HG02840 (cell line): ENCODE measurements around the gene WASHC2C.
"Not testable (repeated sequence)": the region's sequence is repeated elsewhere in the genome, so short reads cannot be mapped to it uniquely, and the experiment has no call there.

Experiments used
- ATAC-seq: cut with Tn5 transposase; IDR thresholded peaks from one replicate; pipeline ENCODE4 v1.9.1; 2021; ENCODE audit warnings: mild to moderate bottlenecking, moderate library complexity, moderate number of reproducible peaks; ENCODE audit not compliant: unreplicated experiment, low FRiP score

The WASHC2C gene

GRCh38 chr10:45757661-45758396, 30.8 kb downstream of the WASHC2C start:
- not testable (repeated sequence) for ATAC-seq

GRCh38 chr10:45761622-45762021, 34.6 kb downstream of the WASHC2C start:
- not testable (repeated sequence) for ATAC-seq

- not testable (repeated sequence) for ATAC-seq
Measured at GRCh38 chr10:45763037-45763436, 36.0 kb downstream of the WASHC2C start.

- ATAC-seq = not testable (repeated sequence)
Measured at GRCh38 chr10:45768334-45768733, 41.3 kb downstream of the WASHC2C start.

GRCh38 chr10:45771757-45772461, 44.8 kb downstream of the WASHC2C start:
- ATAC-seq = not testable (repeated sequence)

GRCh38 chr10:45786217-45786616, 59.2 kb downstream of the WASHC2C start:
- ATAC-seq = not testable (repeated sequence)

- not testable (repeated sequence) for ATAC-seq
Measured at GRCh38 chr10:45787212-45787741, 60.2 kb downstream of the WASHC2C start.

GRCh38 chr10:45789991-45790390, 62.9 kb downstream of the WASHC2C start:
- ATAC-seq = not testable (repeated sequence)

GRCh38 chr10:45790694-45791426, 63.8 kb downstream of the WASHC2C start:
- not testable (repeated sequence) for ATAC-seq

- ATAC-seq = not testable (repeated sequence)
Measured at GRCh38 chr10:45794761-45795160, 67.7 kb downstream of the WASHC2C start.

- not testable (repeated sequence) for ATAC-seq
Measured at GRCh38 chr10:45803060-45804010, 76.3 kb downstream of the WASHC2C start.

GRCh38 chr10:45804996-45805395, 77.9 kb downstream of the WASHC2C start:
- ATAC-seq = not testable (repeated sequence)

GRCh38 chr10:45809837-45810236, 82.8 kb downstream of the WASHC2C start:
- no peak for ATAC-seq

- ATAC-seq = no peak
Measured at GRCh38 chr10:45811075-45811474, 84.0 kb downstream of the WASHC2C start.

- ATAC-seq = not testable (repeated sequence)
Measured at GRCh38 chr10:45812959-45813358, 85.9 kb downstream of the WASHC2C start.

GRCh38 chr10:45814146-45814545, 87.1 kb downstream of the WASHC2C start:
- ATAC-seq = not testable (repeated sequence)

GRCh38 chr10:45817130-45817859, 90.2 kb downstream of the WASHC2C start:
- no peak for ATAC-seq

GRCh38 chr10:45817912-45818311, 90.8 kb downstream of the WASHC2C start:
- no peak for ATAC-seq

GRCh38 chr10:45819552-45819951, 92.5 kb downstream of the WASHC2C start:
- ATAC-seq = no peak
